Endothelial cell of umbilical vein (primary cell): ENCODE data around the gene TNFSF12. TPM values are rescaled to one million over a fixed set of nuclear protein-coding genes. Genes with fewer than 3 reads are reported as not detected.

Source experiments
- BruUV-seq: library from RNA; stranded (reverse); fragments of 400-500 nt; replicated peaks from 2 replicates; lab custom pipeline; 2021; lab: Mats Ljungman, UMichigan
- CTCF ChIA-PET: fragments of 300-600, 350-600 bp; sonication (Branson Sonifier 250); formaldehyde crosslinking; loops from one replicate; lab custom pipeline; 2021; ENCODE audit warnings: antibody characterized with exemption, inconsistent platforms; lab: Charles Lee
- POLR2A ChIA-PET: fragments of 300-600, 350-600 bp; sonication (Branson Sonifier 250); formaldehyde crosslinking; loops from one replicate; lab custom pipeline; 2021; ENCODE audit warnings: antibody characterized with exemption, inconsistent platforms; lab: Charles Lee
- DNase-seq: peaks from one replicate; pipeline ENCODE4 v3.0.0-alpha.2; 2011; ENCODE audit warnings: low read depth, low spot score
- FAIRE-seq: peaks from 2 replicates; lab custom pipeline; 2011; peaks lifted over from hg19 to GRCh38; lab: Jason Lieb, UNC
- H2AFZ ChIP-seq: 2 replicates; pipeline ENCODE4 v1.6.0; 2012; ENCODE audit warnings: low read depth, low read length, control low read depth, inconsistent platforms
- H3K27ac ChIP-seq: 2 replicates; pipeline ENCODE4 v1.5.1; 2011; ENCODE audit warnings: low read depth, mild to moderate bottlenecking, control low read depth, low read length, moderate library complexity; ENCODE audit not compliant: insufficient read depth
- H3K27me3 ChIP-seq, 2 experiments: 2 replicates each; pipeline versions ENCODE4 v1.6.0 to v1.6.1; 2011; ENCODE audit warnings: low read length in 2 of 2, mixed read lengths in 1 of 2; ENCODE audit not compliant: control insufficient read depth in 2 of 2, insufficient read depth in 2 of 2
- H3K36me3 ChIP-seq, 2 experiments: 2 replicates in 1 of 2; 3 replicates in 1 of 2; pipeline ENCODE4 v1.5.1; 2011; ENCODE audit warnings: low read length in 2 of 2, mild to moderate bottlenecking in 1 of 2, moderate library complexity in 1 of 2; ENCODE audit not compliant: control insufficient read depth in 2 of 2, insufficient read depth in 2 of 2; ENCODE audit errors: extremely low read depth in 1 of 2
- H3K4me1 ChIP-seq: 3 replicates; pipeline ENCODE4 v1.5.1; 2011; ENCODE audit warnings: mild to moderate bottlenecking, low read length; ENCODE audit not compliant: control insufficient read depth, insufficient read depth; ENCODE audit errors: extremely low read depth
- H3K4me2 ChIP-seq: 2 replicates; pipeline ENCODE4 v1.6.1; 2011; ENCODE audit warnings: low read length, control low read depth, mixed read lengths; ENCODE audit not compliant: insufficient read depth
- H3K4me3 ChIP-seq, 3 experiments: fragments of 200-600 bp in 1 of 3; sonication (generic), shearing (Covaris generic) in 1 of 3; replicated peaks in 1 of 3; 2 replicates each; pipeline ENCODE4 v1.5.1; 2011 to 2016; ENCODE audit warnings: control low read depth in 3 of 3, low read length in 3 of 3, mild to moderate bottlenecking in 2 of 3, inconsistent platforms in 1 of 3, low read depth in 1 of 3, moderate library complexity in 1 of 3; ENCODE audit not compliant: insufficient read depth in 1 of 3
- H3K79me2 ChIP-seq: 2 replicates; pipeline ENCODE4 v1.6.0; 2012; ENCODE audit warnings: low read length, inconsistent platforms; ENCODE audit not compliant: control insufficient read depth, insufficient read depth
- H3K9ac ChIP-seq: replicated peaks from 2 replicates; pipeline ENCODE3; 2011; ENCODE audit warnings: low read length, control low read depth; ENCODE audit not compliant: insufficient read depth; ENCODE audit errors: extremely low read depth
- H3K9me1 ChIP-seq: replicated peaks from 3 replicates; pipeline ENCODE4 v1.6.0; 2011; ENCODE audit warnings: mild to moderate bottlenecking, low read length; ENCODE audit not compliant: control insufficient read depth, insufficient read depth; ENCODE audit errors: extremely low read depth
- H3K9me3 ChIP-seq: replicated peaks from 2 replicates; pipeline ENCODE4 v1.5.1; 2012; ENCODE audit warnings: low read length, inconsistent platforms; ENCODE audit not compliant: control insufficient read depth, insufficient read depth
- H4K20me1 ChIP-seq: replicated peaks from 2 replicates; pipeline ENCODE3; 2011; ENCODE audit warnings: mild to moderate bottlenecking, low read length; ENCODE audit not compliant: control insufficient read depth, insufficient read depth; ENCODE audit errors: extremely low read depth
- EZH2 ChIP-seq: IDR thresholded peaks from 2 replicates; pipeline ENCODE4 v1.6.1; 2012; ENCODE audit warnings: borderline replicate concordance, low read depth, mild to moderate bottlenecking, moderate library complexity, low read length, inconsistent platforms; ENCODE audit not compliant: severe bottlenecking
- FOS ChIP-seq: IDR thresholded peaks from 2 replicates; pipeline ENCODE4 v1.6.1; 2011; ENCODE audit warnings: mild to moderate bottlenecking, low read length, moderate library complexity, borderline replicate concordance; ENCODE audit not compliant: insufficient read depth
- GATA2 ChIP-seq: IDR thresholded peaks from 2 replicates; pipeline ENCODE4 v1.7.0; 2011; ENCODE audit warnings: low read depth, mild to moderate bottlenecking, moderate library complexity, mixed read lengths, low read length; ENCODE audit not compliant: insufficient read length, insufficient read depth
- JUN ChIP-seq: IDR thresholded peaks from 2 replicates; pipeline ENCODE4 v1.6.1; 2011; ENCODE audit warnings: borderline replicate concordance, low read depth; ENCODE audit not compliant: insufficient read length, insufficient read depth
- MYC ChIP-seq: IDR thresholded peaks from one replicate; pipeline ENCODE4 v1.6.1; 2011; ENCODE audit warnings: mild to moderate bottlenecking, low read depth, low read length
- POLR2A ChIP-seq: IDR thresholded peaks from 2 replicates; pipeline ENCODE4 v1.6.1; 2012; ENCODE audit warnings: low read depth, mild to moderate bottlenecking, control low read depth, low read length
- POLR2AphosphoS5 ChIP-seq: IDR thresholded peaks from 2 replicates; pipeline ENCODE4 v1.6.1; 2012; ENCODE audit warnings: low read depth, mild to moderate bottlenecking, control low read depth, low read length, moderate library complexity; ENCODE audit not compliant: insufficient read depth
- dilution Hi-C: fragments of 300-500 bp; cut with MboI; formaldehyde crosslinking; loops from one replicate; pipeline ENCODE4 v1.15.0; 2019; ENCODE audit warnings: low sequenced_read_pairs; ENCODE audit not compliant: extremely low pct_ligation_motif_present
- intact Hi-C: fragments of 100-400 bp; cut with micrococcal nuclease; formaldehyde crosslinking; loops from one replicate; pipeline ENCODE4 v1.10.0; 2022
- polyA plus RNA-seq, 4 experiments: library from polyadenylated mRNA; depleted of rRNA in 3 of 4; stranded (reverse) in 3 of 4; unstranded in 1 of 4; fragments of >200 nt; gene quantifications; 2 replicates each; pipeline versions ENCODE4 v1.2.1 to v1.2.3, GENCODE V29; 2011 to 2012; ENCODE audit warnings: missing spikeins in 1 of 4
- total RNA-seq: library from RNA; stranded (reverse); gene quantifications from 2 replicates; pipeline ENCODE4 v1.2.3, GENCODE V29; 2021
- TF ChIP-seq, protein P1 (sequence below): IDR thresholded peaks from 2 replicates; pipeline ENCODE4 v1.6.1; 2011; ENCODE audit not compliant: insufficient read depth, insufficient read length
- TF ChIP-seq, protein P2 (sequence below), 2 donors: IDR thresholded peaks; 1 replicate in 1 of 2; 2 replicates in 1 of 2; pipeline ENCODE4 v1.5.1; 2011; ENCODE audit warnings: low read length in 2 of 2, mild to moderate bottlenecking in 2 of 2, moderate library complexity in 2 of 2, control low read depth in 1 of 2, inconsistent platforms in 1 of 2, low read depth in 1 of 2; ENCODE audit not compliant: insufficient read depth in 1 of 2; ENCODE audit errors: extremely low read depth in 1 of 2

Gene TNFSF12
- total and polyA plus RNA-seq, 2 donors (not counting 3 experiments of a cell fraction or from before 2014, with no cell fraction given): 28.4 to 39.4 TPM

DNA sequence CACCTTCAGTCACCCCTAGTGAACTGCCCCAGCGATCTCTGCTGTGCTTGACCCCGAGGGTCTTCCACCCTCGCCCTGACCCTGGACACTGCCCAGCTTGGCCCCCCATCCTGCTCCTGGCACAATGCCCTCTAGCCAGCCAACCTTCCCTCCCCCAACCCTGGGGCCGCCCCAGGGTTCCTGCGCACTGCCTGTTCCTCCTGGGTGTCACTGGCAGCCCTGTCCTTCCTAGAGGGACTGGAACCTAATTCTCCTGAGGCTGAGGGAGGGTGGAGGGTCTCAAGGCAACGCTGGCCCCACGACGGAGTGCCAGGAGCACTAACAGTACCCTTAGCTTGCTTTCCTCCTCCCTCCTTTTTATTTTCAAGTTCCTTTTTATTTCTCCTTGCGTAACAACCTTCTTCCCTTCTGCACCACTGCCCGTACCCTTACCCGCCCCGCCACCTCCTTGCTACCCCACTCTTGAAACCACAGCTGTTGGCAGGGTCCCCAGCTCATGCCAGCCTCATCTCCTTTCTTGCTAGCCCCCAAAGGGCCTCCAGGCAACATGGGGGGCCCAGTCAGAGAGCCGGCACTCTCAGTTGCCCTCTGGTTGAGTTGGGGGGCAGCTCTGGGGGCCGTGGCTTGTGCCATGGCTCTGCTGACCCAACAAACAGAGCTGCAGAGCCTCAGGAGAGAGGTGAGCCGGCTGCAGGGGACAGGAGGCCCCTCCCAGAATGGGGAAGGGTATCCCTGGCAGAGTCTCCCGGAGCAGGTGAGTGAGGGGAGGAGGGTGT lies 9.9 kb downstream of the TNFSF12 start, which contains the start of gene TNFSF13:
TSS of gene TNFSF13 (plus strand) at position 207 of the 776 bp plus-strand sequence. CDS start at position 497, 290 bp downstream.
- ChIA-PET CTCF (interaction anchor here (0.9 to 6.7 kb wide), 14 partner anchors 9 to 513 kb away, joined by 3 to 314 read pairs (median 4); partner anchors contain the start of gene SOX15), POLR2A (interaction anchor here (1.1 to 1.8 kb wide), 2 partner anchors 74 to 79 kb away, joined by 3 to 7 read pairs; partner anchors contain the start of genes POLR2A and ZBTB4)
- Histone ChIP-seq H3K4me3 (no peak within 1 kb of the TSS), H2AFZ (peak within 1 kb of the TSS; percentile 77), H3K27ac (peak within 1 kb of the TSS; percentile 70), H3K79me2 (peaks cover 19% of the 10 kb centered on the region), H3K4me1 (peaks cover 34% of the 10 kb centered on the region), H3K4me2 (peak within 1 kb of the TSS; percentile 53), H3K9me3 (no peaks in the 10 kb centered on the region), H3K27me3 (no peaks in the 10 kb centered on the region), H3K9me1 (no peaks in the 10 kb centered on the region), H3K36me3 (peaks cover 0 to 2% of the 10 kb centered on the region in 2 experiments), H3K9ac (peak within 1 kb of the TSS; percentile 65), H4K20me1 (no peaks in the 10 kb centered on the region)
- intact Hi-C loops (loop anchor here (1.0 kb wide), 1 partner anchor 123 kb away; the partner anchor contains the start of gene TMEM102), dilution Hi-C loops (no loop called here)
- BruUV-seq: no TSS peak
- TF ChIP-seq GATA2 (no peak), EZH2 (no peak), MYC (no peak), FOS (no peak), POLR2AphosphoS5 (no peak), JUN (no peak), POLR2A (no peak)
- TF ChIP-seq, protein P1, sequence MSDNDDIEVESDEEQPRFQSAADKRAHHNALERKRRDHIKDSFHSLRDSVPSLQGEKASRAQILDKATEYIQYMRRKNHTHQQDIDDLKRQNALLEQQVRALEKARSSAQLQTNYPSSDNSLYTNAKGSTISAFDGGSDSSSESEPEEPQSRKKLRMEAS: no peak
- TF ChIP-seq, protein P2, sequence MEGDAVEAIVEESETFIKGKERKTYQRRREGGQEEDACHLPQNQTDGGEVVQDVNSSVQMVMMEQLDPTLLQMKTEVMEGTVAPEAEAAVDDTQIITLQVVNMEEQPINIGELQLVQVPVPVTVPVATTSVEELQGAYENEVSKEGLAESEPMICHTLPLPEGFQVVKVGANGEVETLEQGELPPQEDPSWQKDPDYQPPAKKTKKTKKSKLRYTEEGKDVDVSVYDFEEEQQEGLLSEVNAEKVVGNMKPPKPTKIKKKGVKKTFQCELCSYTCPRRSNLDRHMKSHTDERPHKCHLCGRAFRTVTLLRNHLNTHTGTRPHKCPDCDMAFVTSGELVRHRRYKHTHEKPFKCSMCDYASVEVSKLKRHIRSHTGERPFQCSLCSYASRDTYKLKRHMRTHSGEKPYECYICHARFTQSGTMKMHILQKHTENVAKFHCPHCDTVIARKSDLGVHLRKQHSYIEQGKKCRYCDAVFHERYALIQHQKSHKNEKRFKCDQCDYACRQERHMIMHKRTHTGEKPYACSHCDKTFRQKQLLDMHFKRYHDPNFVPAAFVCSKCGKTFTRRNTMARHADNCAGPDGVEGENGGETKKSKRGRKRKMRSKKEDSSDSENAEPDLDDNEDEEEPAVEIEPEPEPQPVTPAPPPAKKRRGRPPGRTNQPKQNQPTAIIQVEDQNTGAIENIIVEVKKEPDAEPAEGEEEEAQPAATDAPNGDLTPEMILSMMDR (IDR thresholded peaks at IDR 0.05; ENCODE audit: extremely low read depth in 1 of 2, insufficient read depth in 1 of 2, low read depth in 1 of 2, low read length in 2 of 2): no peak
- FAIRE-seq: no peak
- no peak for DNase-seq
